Lower leg skin (tissue), 4 donors: ENCODE results near the gene R3HDM2. TPM values are rescaled to one million over a fixed set of nuclear protein-coding genes. Genes with fewer than 3 reads are reported as not detected.
A peak's percentile ranks its signal among the peaks of the same experiment; 100 is the strongest.

Experiments
- DNase-seq, 2 donors: peaks; one replicate each; pipeline ENCODE4 v3.0.0-alpha.2; 2019; ENCODE audit warnings: low spot score in 2 of 2
- H3K4me3 ChIP-seq: fragments of 200-600 bp; sonication (generic); 2 replicates; pipeline ENCODE4 v1.5.1; 2017; ENCODE audit warnings: mild to moderate bottlenecking, low read depth; ENCODE audit not compliant: poor library complexity, severe bottlenecking
- CTCF ChIP-seq, 3 donors: fragments of 450-650 bp; IDR thresholded peaks; one replicate each; pipeline ENCODE4 v1.5.1; 2016; ENCODE audit warnings: antibody characterized with exemption in 3 of 3, mild to moderate bottlenecking in 3 of 3, moderate library complexity in 2 of 3
- POLR2A ChIP-seq, 2 donors: fragments of 450-650 bp; IDR thresholded peaks; one replicate each; pipeline ENCODE4 v1.6.1; 2016 to 2017; ENCODE audit warnings: antibody characterized with exemption in 2 of 2, mild to moderate bottlenecking in 1 of 2, moderate library complexity in 1 of 2
- WGBS, 2 donors: methylation state at CpG; one replicate each; pipeline ENCODE4 v1.1.5; 2018; 5-methylcytosine and 5-hydroxymethylcytosine counted together
- intact Hi-C: fragments of 100-400 bp; cut with DNase I; formaldehyde crosslinking; loops from one replicate; pipeline ENCODE4 v1.15.0; 2023; ENCODE audit warnings: low total_unique reads
- total RNA-seq, 4 donors: library from RNA; depleted of rRNA; stranded (reverse); fragments of >200 nt; gene quantifications; one replicate each; pipeline ENCODE4 v1.1.0, GENCODE V29; 2016

The R3HDM2 gene
- total RNA-seq, 4 donors from 2014 or later, result 37.2 to 64.6 (median 54.3) TPM

GRCh38 chr12:57456737-57457490, 26.1 kb upstream of the R3HDM2 start:
- intact Hi-C loops, result no loop called here
- DNase-seq, result no peak
- 87 to 89% methylated on average over 6 of the region's 6 CpGs for WGBS, 2 donors
- no peak overlapping the region for H3K4me3 ChIP-seq
- TF ChIP-seq POLR2A (IDR thresholded peaks at IDR 0.05), result no peak
- no peak for TF ChIP-seq CTCF (IDR thresholded peaks at IDR 0.05)

GRCh38 chr12:57456145-57456700, 25.4 kb upstream of the R3HDM2 start:
- 31 to 40% methylated on average over 13 to 15 of the region's 15 CpGs for WGBS, 2 donors
- H3K4me3 ChIP-seq, result no peak overlapping the region
- no peak for DNase-seq
- intact Hi-C loops, result no loop called here
- TF ChIP-seq POLR2A (IDR thresholded peaks at IDR 0.05) (no peak), CTCF (IDR thresholded peaks at IDR 0.05) (no peak)

GRCh38 chr12:57455374-57456144, 24.7 kb upstream of the R3HDM2 start:
- WGBS, 2 donors, result 49 to 57% methylated on average over 6 to 10 of the region's 10 CpGs
- no peak for DNase-seq
- TF ChIP-seq POLR2A (IDR thresholded peaks at IDR 0.05) (no peak), CTCF (IDR thresholded peaks at IDR 0.05) (no peak)
- no peak overlapping the region for H3K4me3 ChIP-seq
- intact Hi-C loops, result no loop called here

GRCh38 chr12:57454566-57455373, 23.9 kb upstream of the R3HDM2 start, which contains the start of gene INHBE:
Gene INHBE, plus strand, starts transcription at chr12:57455307. Its CDS starts 230 bp downstream, at chr12:57455537.
- intact Hi-C loops, result loop anchor here (5.0 kb wide), 1 partner anchor 192 kb away; no protein-coding TSS in a partner anchor
- no peak within 1 kb of the TSS for H3K4me3 ChIP-seq
- no peak for DNase-seq
- no peak for TF ChIP-seq POLR2A (IDR thresholded peaks at IDR 0.05)
- peak in 1 of 3 donors; percentile 45 for TF ChIP-seq CTCF (IDR thresholded peaks at IDR 0.05)
- WGBS, 2 donors, result 66 to 71% methylated on average over 9 to 10 of the region's 10 CpGs

GRCh38 chr12:57454213-57454565, 23.3 kb upstream of the R3HDM2 start:
- intact Hi-C loops, result loop anchor here (5.0 kb wide), 1 partner anchor 192 kb away; no protein-coding TSS in a partner anchor
- TF ChIP-seq CTCF (IDR thresholded peaks at IDR 0.05) (no peak), POLR2A (IDR thresholded peaks at IDR 0.05) (no peak)
- no peak overlapping the region for H3K4me3 ChIP-seq
- 96 to 100% methylated on average over 2 of the region's 2 CpGs for WGBS, 2 donors
- no peak for DNase-seq
